Osteoblast (primary cell): ENCODE measurements around the gene UBE3B. TPM values are rescaled to one million over a fixed set of nuclear protein-coding genes. Genes with fewer than 3 reads are reported as not detected.

Experiments used
- DNase-seq: peaks from one replicate; pipeline ENCODE4 v3.0.0; 2011; ENCODE audit warnings: low spot score, mixed read lengths; ENCODE audit not compliant: insufficient read length; ENCODE audit errors: missing footprints
- H2AFZ ChIP-seq: 2 replicates; pipeline ENCODE4 v1.6.0; 2011; ENCODE audit warnings: mild to moderate bottlenecking, low read length
- H3K27ac ChIP-seq: 2 replicates; pipeline ENCODE4 v1.5.1; 2011; ENCODE audit warnings: mild to moderate bottlenecking, low read depth, low read length, moderate library complexity
- H3K27me3 ChIP-seq: 2 replicates; pipeline ENCODE4 v1.6.0; 2012; ENCODE audit warnings: mild to moderate bottlenecking, control low read depth, inconsistent platforms, low read length, moderate library complexity; ENCODE audit not compliant: insufficient read depth
- H3K36me3 ChIP-seq: 2 replicates; pipeline ENCODE4 v1.5.1; 2011; ENCODE audit warnings: mild to moderate bottlenecking, low read length, control low read depth, moderate library complexity; ENCODE audit not compliant: insufficient read depth
- H3K4me1 ChIP-seq: 2 replicates; pipeline ENCODE4 v1.5.1; 2011; ENCODE audit warnings: mild to moderate bottlenecking, low read length, control low read depth, moderate library complexity; ENCODE audit not compliant: insufficient read depth
- H3K4me2 ChIP-seq: 2 replicates; pipeline ENCODE4 v1.6.0; 2011; ENCODE audit warnings: mild to moderate bottlenecking, low read length; ENCODE audit not compliant: insufficient read depth
- H3K4me3 ChIP-seq: fragments of 200-600 bp; sonication (generic); 3 replicates; pipeline ENCODE4 v1.5.1; 2012; ENCODE audit warnings: mild to moderate bottlenecking, low read length, inconsistent platforms; ENCODE audit not compliant: insufficient read depth
- H3K79me2 ChIP-seq: 2 replicates; pipeline ENCODE4 v1.6.0; 2012; ENCODE audit warnings: mild to moderate bottlenecking, low read length, control low read depth, inconsistent platforms; ENCODE audit not compliant: insufficient read depth
- H3K9me3 ChIP-seq: 2 replicates; pipeline ENCODE4 v1.5.1; 2011; ENCODE audit warnings: low read depth, low read length, control low read depth
- H4K20me1 ChIP-seq: 2 replicates; pipeline ENCODE4 v1.6.0; 2012; ENCODE audit warnings: mild to moderate bottlenecking, low read length, control low read depth; ENCODE audit not compliant: insufficient read depth
- total RNA-seq: library from RNA; depleted of rRNA; stranded (reverse); fragments of >200 nt; gene quantifications from 2 replicates; pipeline ENCODE4 v1.2.3, GENCODE V29; 2012
- TF ChIP-seq, protein P1 (sequence below): IDR thresholded peaks from 2 replicates; pipeline ENCODE4 v1.5.1; 2011; ENCODE audit warnings: mild to moderate bottlenecking, low read depth, low read length, moderate library complexity; ENCODE audit errors: extremely low read depth

UBE3B gene
- total RNA-seq, 1 donor: 40.9 TPM

DNA sequence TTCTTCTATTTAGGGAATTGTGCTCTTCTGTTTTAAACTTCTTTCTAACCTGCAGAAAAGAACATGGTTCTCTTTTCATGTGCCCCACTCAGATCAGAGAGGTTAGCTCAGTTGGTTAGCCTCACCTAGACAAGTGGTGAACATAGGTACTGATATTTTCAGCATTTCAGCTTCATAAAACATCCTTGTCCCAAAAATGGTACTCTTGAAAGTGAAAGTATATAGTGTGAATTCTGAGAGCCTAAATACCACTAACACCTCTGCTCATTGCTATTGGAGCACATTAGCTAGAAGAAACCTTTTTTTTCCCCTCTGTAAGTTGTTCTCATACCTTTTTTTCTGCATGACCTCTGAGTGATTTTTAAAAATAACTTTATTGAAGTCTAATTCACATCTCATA, 17.6 kb downstream of the UBE3B start:
- DNase-seq: no peak
- H3K4me2 ChIP-seq: no peak overlapping the region
- no peaks in the 10 kb centered on the region for H3K27me3 ChIP-seq
- H3K9me3 ChIP-seq: no peaks in the 10 kb centered on the region
- H4K20me1 ChIP-seq: no peaks in the 10 kb centered on the region
- TF ChIP-seq, protein P1, sequence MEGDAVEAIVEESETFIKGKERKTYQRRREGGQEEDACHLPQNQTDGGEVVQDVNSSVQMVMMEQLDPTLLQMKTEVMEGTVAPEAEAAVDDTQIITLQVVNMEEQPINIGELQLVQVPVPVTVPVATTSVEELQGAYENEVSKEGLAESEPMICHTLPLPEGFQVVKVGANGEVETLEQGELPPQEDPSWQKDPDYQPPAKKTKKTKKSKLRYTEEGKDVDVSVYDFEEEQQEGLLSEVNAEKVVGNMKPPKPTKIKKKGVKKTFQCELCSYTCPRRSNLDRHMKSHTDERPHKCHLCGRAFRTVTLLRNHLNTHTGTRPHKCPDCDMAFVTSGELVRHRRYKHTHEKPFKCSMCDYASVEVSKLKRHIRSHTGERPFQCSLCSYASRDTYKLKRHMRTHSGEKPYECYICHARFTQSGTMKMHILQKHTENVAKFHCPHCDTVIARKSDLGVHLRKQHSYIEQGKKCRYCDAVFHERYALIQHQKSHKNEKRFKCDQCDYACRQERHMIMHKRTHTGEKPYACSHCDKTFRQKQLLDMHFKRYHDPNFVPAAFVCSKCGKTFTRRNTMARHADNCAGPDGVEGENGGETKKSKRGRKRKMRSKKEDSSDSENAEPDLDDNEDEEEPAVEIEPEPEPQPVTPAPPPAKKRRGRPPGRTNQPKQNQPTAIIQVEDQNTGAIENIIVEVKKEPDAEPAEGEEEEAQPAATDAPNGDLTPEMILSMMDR: no peak
- no peaks in the 10 kb centered on the region for H3K79me2 ChIP-seq
- no peak overlapping the region for H2AFZ ChIP-seq
- H3K4me3 ChIP-seq: no peak overlapping the region
- H3K36me3 ChIP-seq: peaks cover 50% of the 10 kb centered on the region
- H3K27ac ChIP-seq: no peak overlapping the region
- no peaks in the 10 kb centered on the region for H3K4me1 ChIP-seq

DNA sequence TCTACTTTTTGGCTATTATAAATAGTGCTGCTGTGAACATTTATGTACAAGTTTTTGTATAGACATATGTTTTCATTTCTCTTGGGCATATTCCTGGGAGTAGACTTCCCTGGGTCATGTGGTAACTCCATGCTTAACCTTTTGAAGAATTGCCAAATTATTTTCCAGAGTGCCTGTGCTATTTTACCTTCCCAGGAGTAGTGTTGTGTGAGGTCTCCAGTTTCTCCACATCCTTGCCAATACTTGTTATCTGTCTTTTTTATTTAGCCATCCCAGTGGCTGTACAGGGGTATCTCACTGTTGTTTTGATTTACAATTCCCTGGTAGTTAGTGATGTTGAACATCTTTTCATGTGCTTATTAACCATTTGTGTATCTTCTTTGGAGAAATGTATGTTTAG, 18.9 kb downstream of the UBE3B start:
- Histone ChIP-seq H3K27me3 (no peaks in the 10 kb centered on the region), H3K4me3 (no peak overlapping the region), H3K4me2 (no peak overlapping the region), H3K79me2 (no peaks in the 10 kb centered on the region), H2AFZ (no peak overlapping the region), H3K27ac (no peak overlapping the region), H4K20me1 (no peaks in the 10 kb centered on the region), H3K9me3 (no peaks in the 10 kb centered on the region), H3K36me3 (peaks cover 50% of the 10 kb centered on the region), H3K4me1 (no peaks in the 10 kb centered on the region)
- TF ChIP-seq, protein P1: no peak
- no peak for DNase-seq

DNA sequence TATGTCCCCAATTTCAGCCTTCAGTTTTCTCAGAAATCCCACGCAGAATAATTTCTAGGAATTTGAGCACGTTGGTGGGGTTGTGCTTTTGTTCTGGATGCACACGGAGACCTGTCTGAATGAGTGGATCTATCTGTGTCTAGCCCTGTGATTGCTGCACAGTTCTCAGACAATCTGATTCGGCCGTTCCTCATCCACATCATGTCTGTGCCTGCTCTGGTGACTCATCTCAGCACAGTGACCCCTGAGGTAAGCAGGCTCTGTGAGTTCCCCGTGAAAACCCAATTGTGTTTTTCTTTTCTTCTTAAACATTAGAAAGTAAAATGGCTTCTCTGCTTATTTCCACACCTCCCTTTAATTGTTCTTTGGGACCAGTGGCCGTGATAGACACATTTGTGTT, 20.2 kb downstream of the UBE3B start:
- no peak overlapping the region for H3K4me3 ChIP-seq
- peaks cover 51% of the 10 kb centered on the region for H3K36me3 ChIP-seq
- H3K9me3 ChIP-seq: no peaks in the 10 kb centered on the region
- no peaks in the 10 kb centered on the region for H4K20me1 ChIP-seq
- no peaks in the 10 kb centered on the region for H3K4me1 ChIP-seq
- H3K4me2 ChIP-seq: no peak overlapping the region
- H3K27me3 ChIP-seq: no peaks in the 10 kb centered on the region
- no peak overlapping the region for H3K27ac ChIP-seq
- no peaks in the 10 kb centered on the region for H3K79me2 ChIP-seq
- TF ChIP-seq, protein P1: no peak
- no peak for DNase-seq
- no peak overlapping the region for H2AFZ ChIP-seq

DNA sequence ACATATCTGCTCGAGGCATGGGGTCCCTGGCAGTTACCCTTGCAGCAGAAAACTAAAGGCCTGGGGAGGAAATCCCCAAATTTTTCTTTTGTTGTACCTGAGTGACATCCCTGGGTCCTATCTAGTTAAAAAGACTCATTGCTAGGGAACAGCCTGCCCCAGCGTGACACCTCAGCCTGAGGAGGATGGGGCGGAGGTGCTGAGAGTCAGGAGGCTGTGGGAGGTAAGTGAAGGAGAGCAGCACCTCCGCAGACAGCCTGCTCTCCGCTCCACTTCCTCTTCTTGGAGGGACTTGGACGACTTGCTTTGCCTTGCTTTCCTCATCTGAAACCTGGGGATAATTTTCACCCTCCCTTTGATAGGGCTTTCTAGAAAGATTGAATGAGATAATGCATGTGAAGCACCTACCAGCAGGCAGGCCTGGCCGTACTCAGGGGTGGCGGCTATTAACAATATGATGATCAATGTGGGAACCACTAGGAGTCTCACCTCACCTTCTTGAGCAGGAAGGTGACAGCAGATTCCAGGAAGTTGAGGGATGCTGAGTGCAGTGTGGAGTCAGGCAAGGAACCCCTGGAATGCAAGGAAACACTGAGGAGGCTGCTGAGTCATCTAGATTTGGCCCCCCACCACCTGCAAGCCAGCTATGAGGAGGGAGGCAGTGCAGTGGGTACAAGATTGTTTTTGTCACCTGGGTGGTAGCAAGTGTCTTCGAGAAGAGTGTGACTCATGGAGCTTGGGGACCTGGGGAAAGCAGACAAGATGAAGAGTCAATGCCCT, 23.2 kb downstream of the UBE3B start:
- Histone ChIP-seq H3K27me3 (no peaks in the 10 kb centered on the region), H2AFZ (no peak overlapping the region), H3K36me3 (peaks cover 70% of the 10 kb centered on the region), H3K4me2 (no peak overlapping the region), H4K20me1 (no peaks in the 10 kb centered on the region), H3K4me1 (no peaks in the 10 kb centered on the region), H3K27ac (no peak overlapping the region), H3K4me3 (no peak overlapping the region), H3K9me3 (no peaks in the 10 kb centered on the region), H3K79me2 (no peaks in the 10 kb centered on the region)
- TF ChIP-seq, protein P1: no peak
- no peak for DNase-seq
